ENCODE results near the gene C6orf89. TPM values are rescaled to one million over a fixed set of nuclear protein-coding genes. Genes with fewer than 3 reads are reported as not detected.

C6orf89 gene
- total and polyA plus RNA-seq, 10 donors: 5.7 to 49.8 (median 34.7) TPM

DNA sequence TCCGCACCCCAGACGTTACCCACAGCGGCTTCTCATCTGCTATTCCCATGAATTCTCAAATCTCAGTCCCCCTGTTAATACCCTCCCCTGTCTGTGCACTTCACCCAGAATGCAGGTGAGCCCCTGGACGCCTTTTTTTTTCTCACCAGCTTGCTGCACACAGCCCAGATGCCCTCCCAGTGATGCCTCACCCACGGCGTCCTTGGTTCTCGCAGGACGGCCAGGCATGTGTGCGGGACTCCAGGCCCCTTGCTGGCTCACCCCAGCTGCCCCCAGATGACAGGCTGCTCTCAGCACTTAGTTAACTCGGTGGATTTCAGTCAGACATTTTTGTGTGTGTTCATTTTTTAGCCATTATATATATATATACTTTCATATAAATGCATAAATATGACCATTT, 43.4 kb downstream of the C6orf89 start:
- Histone ChIP-seq H3K27ac (no peak overlapping the region), H3K9me3 (no peaks in the 10 kb centered on the region), H3K4me3 (no peak overlapping the region), H3K4me1 (peaks cover 0 to 10% (median 0%) of the 10 kb centered on the region in 6 donors), H3K27me3 (replicated peaks in 1 of 7) (no peaks in the 10 kb centered on the region), H3K36me3 (peaks cover 0 to 49% (median 15%) of the 10 kb centered on the region in 6 donors)
- intact Hi-C loops (cut with DNase I; ENCODE audit: low total_unique reads): no loop called here
- WGBS, 5 donors: 83 to 89% (median 88%) methylated on average over 10 of the region's 10 CpGs
- no peak for TF ChIP-seq CTCF (IDR thresholded peaks at IDR 0.05 in 8 of 11, conservative IDR thresholded peaks at IDR 0.05 in 3 of 11)
- no peak for TF ChIP-seq POLR2AphosphoS5 (IDR thresholded peaks at IDR 0.05)
- no peak for TF ChIP-seq POLR2A (IDR thresholded peaks at IDR 0.05)
- DNase-seq: no peak

DNA sequence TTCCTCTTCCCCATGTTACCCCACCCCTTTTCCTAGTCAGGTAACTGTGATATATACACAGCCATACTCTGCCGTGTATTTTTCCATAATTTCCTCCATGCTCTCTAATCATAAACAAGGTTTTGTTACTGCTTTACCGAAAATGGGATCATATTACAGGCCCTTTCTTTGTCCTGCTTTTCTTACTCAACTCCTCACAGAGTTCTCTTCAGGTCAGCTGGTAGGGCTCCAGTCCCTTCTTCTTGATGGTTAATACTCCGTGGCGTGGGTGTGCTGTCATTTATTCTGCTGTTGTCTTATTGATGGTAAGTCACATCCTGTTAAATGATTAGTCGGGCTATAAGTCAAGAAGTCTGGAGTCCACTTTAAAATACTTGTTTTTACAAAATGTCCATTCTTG, 43.9 kb downstream of the C6orf89 start:
- Histone ChIP-seq H3K27me3 (replicated peaks in 1 of 7) (no peaks in the 10 kb centered on the region), H3K4me1 (peaks cover 0 to 10% (median 0%) of the 10 kb centered on the region in 6 donors), H3K4me3 (no peak overlapping the region), H3K27ac (no peak overlapping the region), H3K9me3 (no peaks in the 10 kb centered on the region), H3K36me3 (peaks cover 0 to 45% (median 10%) of the 10 kb centered on the region in 6 donors)
- intact Hi-C loops (cut with DNase I; ENCODE audit: low total_unique reads): no loop called here
- 61 to 78% (median 74%) methylated on average over 5 of the region's 5 CpGs for WGBS, 5 donors
- TF ChIP-seq POLR2A (IDR thresholded peaks at IDR 0.05): no peak
- TF ChIP-seq POLR2AphosphoS5 (IDR thresholded peaks at IDR 0.05): no peak
- TF ChIP-seq CTCF (IDR thresholded peaks at IDR 0.05 in 8 of 11, conservative IDR thresholded peaks at IDR 0.05 in 3 of 11): no peak
- no peak for DNase-seq

GRCh38 chr6:36930483-36930882, 44.7 kb downstream of the C6orf89 start:
- Histone ChIP-seq H3K27me3 (replicated peaks in 1 of 7) (no peaks in the 10 kb centered on the region), H3K27ac (no peak overlapping the region), H3K36me3 (peaks cover 0 to 36% (median 2%) of the 10 kb centered on the region in 6 donors), H3K4me1 (peaks cover 0 to 10% (median 0%) of the 10 kb centered on the region in 6 donors), H3K4me3 (no peak overlapping the region), H3K9me3 (no peaks in the 10 kb centered on the region)
- WGBS, 5 donors: 93 to 97% (median 96%) methylated on average over 4 of the region's 4 CpGs
- DNase-seq: no peak
- TF ChIP-seq CTCF (IDR thresholded peaks at IDR 0.05 in 8 of 11, conservative IDR thresholded peaks at IDR 0.05 in 3 of 11) (no peak), POLR2A (IDR thresholded peaks at IDR 0.05) (no peak), POLR2AphosphoS5 (IDR thresholded peaks at IDR 0.05) (no peak)
- intact Hi-C loops (cut with DNase I; ENCODE audit: low total_unique reads): no loop called here

- H3K4me3 ChIP-seq: no peak overlapping the region
- no peak for DNase-seq
- no peaks in the 10 kb centered on the region for H3K27me3 ChIP-seq (replicated peaks in 1 of 7)
- peaks cover 0 to 10% (median 0%) of the 10 kb centered on the region in 6 donors for H3K4me1 ChIP-seq
- TF ChIP-seq POLR2A (IDR thresholded peaks at IDR 0.05): no peak
- TF ChIP-seq CTCF (IDR thresholded peaks at IDR 0.05 in 8 of 11, conservative IDR thresholded peaks at IDR 0.05 in 3 of 11): no peak
- TF ChIP-seq POLR2AphosphoS5 (IDR thresholded peaks at IDR 0.05): no peak
- 88 to 99% (median 91%) methylated on average over 2 of the region's 2 CpGs for whole genome bisulfite sequencing, 5 donors
- H3K27ac ChIP-seq: no peak overlapping the region
- intact Hi-C loops (cut with DNase I; ENCODE audit: low total_unique reads): no loop called here
- peaks cover 0 to 13% (median 0%) of the 10 kb centered on the region in 6 donors for H3K36me3 ChIP-seq
- no peaks in the 10 kb centered on the region for H3K9me3 ChIP-seq
These were observed 47.4 kb downstream of the C6orf89 start for GRCh38 chr6:36933102-36933501.
